ENCODE results near the gene PACS2.

PACS2 gene

GRCh38 chr14:105384605-105385321 lies 70.2 kb downstream of the PACS2 start:
- DNase-seq (ENCODE audit: low read depth, low spot score), result no peak

GRCh38 chr14:105385322-105385637 lies 70.7 kb downstream of the PACS2 start:
- DNase-seq (ENCODE audit: low read depth, low spot score), result no peak

- no peak for DNase-seq (ENCODE audit: low read depth, low spot score)
Measured at GRCh38 chr14:105385698-105386365, 71.3 kb downstream of the PACS2 start.

GRCh38 chr14:105386581-105387529 lies 72.3 kb downstream of the PACS2 start:
- no peak for DNase-seq (ENCODE audit: low read depth, low spot score)

- DNase-seq (ENCODE audit: low read depth, low spot score), result no peak
Measured at GRCh38 chr14:105387530-105387922, 73.0 kb downstream of the PACS2 start.

- no peak for DNase-seq (ENCODE audit: low read depth, low spot score)
Measured at GRCh38 chr14:105388110-105388951, 73.8 kb downstream of the PACS2 start.

GRCh38 chr14:105388976-105389375 lies 74.4 kb downstream of the PACS2 start:
- DNase-seq (ENCODE audit: low read depth, low spot score), result no peak

- DNase-seq (ENCODE audit: low read depth, low spot score), result no peak
Measured at GRCh38 chr14:105389534-105389933, 75.0 kb downstream of the PACS2 start.

GRCh38 chr14:105389976-105390848 lies 75.7 kb downstream of the PACS2 start:
- DNase-seq (ENCODE audit: low read depth, low spot score), result no peak

GRCh38 chr14:105390849-105391500 lies 76.4 kb downstream of the PACS2 start:
- no peak for DNase-seq (ENCODE audit: low read depth, low spot score)

- no peak for DNase-seq (ENCODE audit: low read depth, low spot score)
Measured at GRCh38 chr14:105391541-105391940, 77.0 kb downstream of the PACS2 start.

- no peak for DNase-seq (ENCODE audit: low read depth, low spot score)
Measured at GRCh38 chr14:105392131-105393090, 77.9 kb downstream of the PACS2 start.

GRCh38 chr14:105393151-105393550 lies 78.6 kb downstream of the PACS2 start:
- no peak for DNase-seq (ENCODE audit: low read depth, low spot score)

- DNase-seq (ENCODE audit: low read depth, low spot score), result no peak
Measured at GRCh38 chr14:105394714-105395537, 80.4 kb downstream of the PACS2 start.

GRCh38 chr14:105395538-105395854 lies 80.9 kb downstream of the PACS2 start:
- DNase-seq (ENCODE audit: low read depth, low spot score), result no peak

- DNase-seq (ENCODE audit: low read depth, low spot score), result no peak
Measured at GRCh38 chr14:105397350-105397931, 82.9 kb downstream of the PACS2 start.

GRCh38 chr14:105398044-105398725 lies 83.6 kb downstream of the PACS2 start, which contains the start of gene TEX22:
Gene TEX22, plus strand, starts transcription at chr14:105398538. Its CDS starts 803 bp downstream, at chr14:105399341.
- peak; percentile 84 for DNase-seq (ENCODE audit: low read depth, low spot score)
